GM19239 (cell line): ENCODE results near the gene CSRP1.
"Not testable (repeated sequence)": the region's sequence is repeated elsewhere in the genome, so short reads cannot be mapped to it uniquely, and the experiment has no call there.

Experiments
- DNase-seq: peaks from one replicate; pipeline ENCODE4 v3.0.0; 2011; ENCODE audit warnings: low spot score; ENCODE audit not compliant: insufficient read length
- FAIRE-seq: peaks from 2 replicates; lab custom pipeline; 2011; peaks lifted over from hg19 to GRCh38; lab: Jason Lieb, UNC

Gene CSRP1

GRCh38 chr1:201481761-201482493 is 25.0 kb downstream of the CSRP1 start:
- DNase-seq (peak; percentile 90), FAIRE-seq (peak; percentile 52)

GRCh38 chr1:201481004-201481380 is 25.9 kb downstream of the CSRP1 start:
- no peak for FAIRE-seq
- DNase-seq: no peak

- peak; percentile 28 for FAIRE-seq
Observed at GRCh38 chr1:201480231-201481003, 26.5 kb downstream of the CSRP1 start.

GRCh38 chr1:201479201-201479730 is 27.7 kb downstream of the CSRP1 start:
- FAIRE-seq: no peak
- DNase-seq: no peak

More at GRCh38 chr1:201480231-201481003, 26.5 kb downstream of the CSRP1 start:
- DNase-seq: peak; percentile 76

- not testable (repeated sequence) for FAIRE-seq
Observed at GRCh38 chr1:201478666-201479065, 28.3 kb downstream of the CSRP1 start.

GRCh38 chr1:201476670-201477344 is 30.1 kb downstream of the CSRP1 start:
- DNase-seq: no peak

More at GRCh38 chr1:201478666-201479065, 28.3 kb downstream of the CSRP1 start:
- DNase-seq: not testable (repeated sequence)

GRCh38 chr1:201475915-201476669 is 30.8 kb downstream of the CSRP1 start:
- FAIRE-seq: no peak
- DNase-seq: no peak

More at GRCh38 chr1:201476670-201477344, 30.1 kb downstream of the CSRP1 start:
- peak; percentile 37 for FAIRE-seq

GRCh38 chr1:201475130-201475529 is 31.8 kb downstream of the CSRP1 start:
- FAIRE-seq: no peak
- DNase-seq: no peak

GRCh38 chr1:201473296-201473695 is 33.6 kb downstream of the CSRP1 start:
- FAIRE-seq: no peak

GRCh38 chr1:201472321-201472720 is 34.6 kb downstream of the CSRP1 start:
- not testable (repeated sequence) for FAIRE-seq, DNase-seq

More at GRCh38 chr1:201473296-201473695, 33.6 kb downstream of the CSRP1 start:
- DNase-seq: no peak

GRCh38 chr1:201471772-201472171 is 35.2 kb downstream of the CSRP1 start:
- DNase-seq (no peak), FAIRE-seq (no peak)

GRCh38 chr1:201470581-201470980 is 36.3 kb downstream of the CSRP1 start:
- no peak for DNase-seq
- no peak for FAIRE-seq

- no peak for FAIRE-seq
Observed at GRCh38 chr1:201469645-201470074, 37.3 kb downstream of the CSRP1 start.

GRCh38 chr1:201468844-201469644 is 37.9 kb downstream of the CSRP1 start, which contains the start of gene PHLDA3:
PHLDA3 (minus strand) TSS chr1:201469188; CDS start chr1:201468786, 402 bp downstream.
- FAIRE-seq: peak; percentile 14
- DNase-seq: peak; percentile 61

More at GRCh38 chr1:201469645-201470074, 37.3 kb downstream of the CSRP1 start:
- no peak for DNase-seq

GRCh38 chr1:201468501-201468843 is 38.5 kb downstream of the CSRP1 start:
- FAIRE-seq (no peak), DNase-seq (no peak)

- FAIRE-seq (no peak), DNase-seq (no peak)
Observed at GRCh38 chr1:201466492-201466891, 40.4 kb downstream of the CSRP1 start.

- FAIRE-seq: no peak
Observed at GRCh38 chr1:201465698-201466290, 41.1 kb downstream of the CSRP1 start.

GRCh38 chr1:201463071-201463552 is 43.8 kb downstream of the CSRP1 start:
- FAIRE-seq (no peak), DNase-seq (no peak)

More at GRCh38 chr1:201465698-201466290, 41.1 kb downstream of the CSRP1 start:
- DNase-seq: no peak
